ENCODE measurements around the gene DYSF. TPM values are rescaled to one million over a fixed set of nuclear protein-coding genes. Genes with fewer than 3 reads are reported as not detected.

Gene DYSF
- total RNA-seq, 1 donor from 2014 or later: 4.2 TPM

DNA sequence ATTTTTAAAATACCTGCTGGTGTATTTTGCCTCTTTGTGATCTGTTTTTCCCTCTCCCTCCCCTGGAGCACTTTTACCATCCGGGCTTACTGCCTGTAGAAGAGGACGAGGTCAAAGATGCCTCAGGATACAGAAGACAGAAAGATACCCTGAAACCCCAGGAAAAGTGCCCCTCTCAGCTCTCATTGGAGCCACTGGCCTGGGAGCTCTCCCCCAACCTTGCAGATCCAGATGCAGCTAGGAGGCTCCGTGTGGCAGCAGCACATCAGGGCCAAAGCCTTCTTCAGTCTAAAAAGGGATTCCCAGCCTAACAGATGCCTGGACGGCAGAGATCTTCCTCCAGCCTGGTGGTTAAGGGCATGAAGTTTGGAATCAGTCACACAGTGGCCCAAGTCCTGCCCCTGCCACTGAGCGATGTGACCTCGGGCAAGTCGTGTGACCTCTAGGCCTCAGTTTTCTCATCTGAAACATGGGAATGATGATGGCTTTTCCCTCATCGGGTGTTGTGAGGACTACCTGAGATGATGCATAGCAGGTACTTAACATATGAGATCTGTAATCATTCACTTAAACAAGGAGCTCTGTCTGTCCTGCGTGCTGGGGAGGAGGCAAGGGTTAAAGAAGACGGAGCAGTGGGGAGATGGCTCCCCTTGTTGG lies 239.4 kb downstream of the DYSF start:
- peaks cover 30% of the 10 kb centered on the region for H3K4me1 Mint-ChIP-seq (ENCODE audit: unreplicated experiment)
- peaks cover 4% of the 10 kb centered on the region for H3K9me3 Mint-ChIP-seq
- H3K4me3 Mint-ChIP-seq: no peak overlapping the region
- no peak for DNase-seq (ENCODE audit: extremely low spot score, unreplicated experiment)
- peaks cover 5% of the 10 kb centered on the region for H3K36me3 Mint-ChIP-seq
- TF ChIP-seq, protein P1, sequence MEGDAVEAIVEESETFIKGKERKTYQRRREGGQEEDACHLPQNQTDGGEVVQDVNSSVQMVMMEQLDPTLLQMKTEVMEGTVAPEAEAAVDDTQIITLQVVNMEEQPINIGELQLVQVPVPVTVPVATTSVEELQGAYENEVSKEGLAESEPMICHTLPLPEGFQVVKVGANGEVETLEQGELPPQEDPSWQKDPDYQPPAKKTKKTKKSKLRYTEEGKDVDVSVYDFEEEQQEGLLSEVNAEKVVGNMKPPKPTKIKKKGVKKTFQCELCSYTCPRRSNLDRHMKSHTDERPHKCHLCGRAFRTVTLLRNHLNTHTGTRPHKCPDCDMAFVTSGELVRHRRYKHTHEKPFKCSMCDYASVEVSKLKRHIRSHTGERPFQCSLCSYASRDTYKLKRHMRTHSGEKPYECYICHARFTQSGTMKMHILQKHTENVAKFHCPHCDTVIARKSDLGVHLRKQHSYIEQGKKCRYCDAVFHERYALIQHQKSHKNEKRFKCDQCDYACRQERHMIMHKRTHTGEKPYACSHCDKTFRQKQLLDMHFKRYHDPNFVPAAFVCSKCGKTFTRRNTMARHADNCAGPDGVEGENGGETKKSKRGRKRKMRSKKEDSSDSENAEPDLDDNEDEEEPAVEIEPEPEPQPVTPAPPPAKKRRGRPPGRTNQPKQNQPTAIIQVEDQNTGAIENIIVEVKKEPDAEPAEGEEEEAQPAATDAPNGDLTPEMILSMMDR (conservative IDR thresholded peaks at IDR 0.05): no peak
- no peak overlapping the region for H3K27ac Mint-ChIP-seq
- H3K27me3 Mint-ChIP-seq: peaks cover 26% of the 10 kb centered on the region

DNA sequence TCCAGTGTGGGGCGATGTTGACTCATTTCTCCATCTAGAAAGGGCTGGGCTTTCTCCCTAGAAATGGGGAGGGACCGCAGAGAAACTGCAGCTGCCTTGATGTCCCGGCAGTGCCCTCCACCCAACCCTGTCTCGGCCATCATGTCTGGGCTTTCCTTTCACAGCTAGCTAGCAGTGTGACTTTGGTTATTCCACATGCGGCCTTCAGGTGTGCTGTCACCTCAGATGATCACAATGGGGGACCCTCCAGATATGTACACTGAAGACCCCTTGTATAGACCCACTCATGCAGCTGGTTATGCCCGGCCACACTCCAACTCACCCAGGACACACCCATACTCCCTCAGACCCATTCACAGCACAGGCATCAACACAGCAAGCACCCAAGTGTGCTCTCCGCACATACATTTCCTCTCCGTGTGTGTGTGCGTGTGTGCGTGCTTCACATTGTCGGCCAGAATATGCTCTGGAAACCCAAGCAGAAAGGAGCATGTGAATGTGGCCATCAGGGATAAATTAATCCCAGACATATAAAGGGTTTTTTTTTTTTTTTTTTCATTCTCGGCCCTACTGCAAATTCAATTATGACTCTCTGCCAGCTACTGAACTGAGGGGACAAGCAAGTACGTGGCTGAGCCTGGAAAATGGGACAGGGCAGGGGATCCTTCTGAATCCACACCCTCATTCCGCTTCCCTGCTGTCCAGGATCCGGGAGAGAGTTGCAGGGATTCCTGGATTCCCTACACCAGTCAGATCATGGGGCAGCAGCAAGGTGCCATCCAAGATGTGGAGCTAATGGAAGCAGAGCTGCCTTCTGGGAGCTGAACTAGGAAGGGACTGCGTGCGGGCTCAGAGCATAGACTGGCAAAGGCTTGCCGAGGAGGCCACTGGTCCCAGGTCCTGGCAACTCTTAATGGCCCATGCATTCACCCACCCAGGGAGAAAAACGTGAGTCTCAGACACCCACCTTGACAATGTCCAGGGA lies 240.2 kb downstream of the DYSF start:
- TF ChIP-seq, protein P1 (conservative IDR thresholded peaks at IDR 0.05): no peak
- peaks cover 5% of the 10 kb centered on the region for H3K36me3 Mint-ChIP-seq
- no peak overlapping the region for H3K4me3 Mint-ChIP-seq
- no peak for DNase-seq (ENCODE audit: extremely low spot score, unreplicated experiment)
- H3K27me3 Mint-ChIP-seq: peaks cover 21% of the 10 kb centered on the region
- H3K27ac Mint-ChIP-seq: no peak overlapping the region
- H3K9me3 Mint-ChIP-seq: peaks cover 2% of the 10 kb centered on the region
- H3K4me1 Mint-ChIP-seq (ENCODE audit: unreplicated experiment): peaks cover 30% of the 10 kb centered on the region

DNA sequence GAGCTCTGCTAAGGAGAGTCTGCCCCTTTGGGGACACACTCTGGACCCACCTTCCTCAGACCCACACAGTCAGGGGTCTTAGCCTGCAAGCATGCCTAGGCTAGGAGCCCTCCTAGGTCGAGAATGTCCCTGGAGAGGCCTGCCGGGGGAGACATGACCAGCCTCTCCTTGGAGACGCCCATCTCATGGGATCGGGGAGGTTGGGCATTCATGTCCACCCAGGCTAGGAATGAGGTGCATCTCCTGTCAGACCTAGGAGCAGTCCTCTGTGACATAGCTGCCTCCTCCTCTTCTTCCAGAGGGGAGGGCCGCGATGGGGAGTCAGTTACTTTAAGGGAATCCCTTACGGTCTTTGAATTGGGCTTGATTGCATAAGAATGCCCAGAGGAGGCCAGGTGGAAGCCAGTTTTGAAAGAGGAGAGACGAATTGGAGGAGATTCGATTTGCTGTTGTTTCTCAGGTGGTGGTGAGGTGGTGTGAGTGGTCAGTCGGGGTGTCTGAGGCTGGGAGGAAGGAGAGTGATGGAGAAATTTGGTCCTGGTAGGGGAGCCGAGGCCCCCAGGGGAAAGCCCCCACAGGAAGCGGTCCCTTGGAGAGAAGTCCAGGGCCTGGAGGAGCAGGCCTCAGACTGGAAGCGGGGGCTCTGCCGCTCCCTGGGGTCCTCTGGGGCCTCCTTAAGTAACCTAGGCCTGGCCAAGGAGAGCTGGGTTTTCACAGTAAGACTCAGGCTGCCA lies 241.3 kb downstream of the DYSF start:
- Mint-ChIP-seq H3K4me3 (no peak overlapping the region), H3K4me1 (ENCODE audit: unreplicated experiment) (peaks cover 32% of the 10 kb centered on the region), H3K36me3 (no peaks in the 10 kb centered on the region), H3K9me3 (no peaks in the 10 kb centered on the region), H3K27ac (no peak overlapping the region), H3K27me3 (peaks cover 16% of the 10 kb centered on the region)
- DNase-seq (ENCODE audit: extremely low spot score, unreplicated experiment): no peak
- TF ChIP-seq, protein P1 (conservative IDR thresholded peaks at IDR 0.05): no peak

DNA sequence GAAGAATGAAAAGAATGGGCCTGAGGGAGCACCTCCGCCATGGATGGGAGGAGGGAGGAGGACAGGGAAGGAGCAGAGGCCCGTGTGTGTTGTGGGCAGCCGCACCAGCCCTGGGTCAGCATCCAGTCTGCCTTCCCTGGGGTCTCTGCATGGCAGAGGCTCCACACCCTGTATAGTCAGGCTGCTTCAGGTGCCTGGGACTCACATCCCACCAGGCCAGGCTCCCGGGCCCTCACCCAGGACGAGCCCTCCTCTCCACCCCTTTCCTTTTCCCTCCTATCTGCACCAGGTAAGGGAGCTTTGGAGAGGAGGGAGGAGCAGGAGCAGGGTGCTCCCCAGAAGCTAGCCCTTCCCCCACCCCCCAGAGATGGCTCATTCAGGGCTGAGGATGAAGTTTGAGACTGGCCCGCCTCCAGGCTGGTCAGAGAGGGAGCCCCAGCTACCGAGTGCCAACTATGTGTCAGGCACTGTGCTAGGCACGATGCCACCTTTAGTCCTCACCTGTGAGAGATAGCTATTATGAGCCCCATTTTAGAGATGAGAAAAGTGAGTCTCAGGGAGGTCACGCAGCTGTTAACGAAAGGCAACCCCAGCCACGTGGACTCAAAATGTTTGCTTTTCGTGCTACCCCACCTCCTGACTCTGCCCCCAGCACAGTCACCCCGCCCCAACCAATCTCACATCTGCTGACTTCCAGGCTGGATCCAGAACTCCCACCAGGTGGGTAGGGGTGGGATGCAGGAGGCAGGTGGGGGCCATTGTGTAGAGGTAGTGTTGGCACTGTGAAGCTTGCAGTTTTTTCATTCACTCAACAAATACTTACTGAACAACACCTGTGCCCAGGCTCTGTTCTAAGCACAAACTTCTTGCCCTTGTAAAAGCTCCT lies 242.1 kb downstream of the DYSF start:
- TF ChIP-seq, protein P1 (conservative IDR thresholded peaks at IDR 0.05): no peak
- Mint-ChIP-seq H3K27me3 (peaks cover 13% of the 10 kb centered on the region), H3K27ac (no peak overlapping the region), H3K4me1 (ENCODE audit: unreplicated experiment) (peaks cover 32% of the 10 kb centered on the region), H3K4me3 (no peak overlapping the region), H3K36me3 (no peaks in the 10 kb centered on the region), H3K9me3 (no peaks in the 10 kb centered on the region)
- DNase-seq (ENCODE audit: extremely low spot score, unreplicated experiment): no peak

DNA sequence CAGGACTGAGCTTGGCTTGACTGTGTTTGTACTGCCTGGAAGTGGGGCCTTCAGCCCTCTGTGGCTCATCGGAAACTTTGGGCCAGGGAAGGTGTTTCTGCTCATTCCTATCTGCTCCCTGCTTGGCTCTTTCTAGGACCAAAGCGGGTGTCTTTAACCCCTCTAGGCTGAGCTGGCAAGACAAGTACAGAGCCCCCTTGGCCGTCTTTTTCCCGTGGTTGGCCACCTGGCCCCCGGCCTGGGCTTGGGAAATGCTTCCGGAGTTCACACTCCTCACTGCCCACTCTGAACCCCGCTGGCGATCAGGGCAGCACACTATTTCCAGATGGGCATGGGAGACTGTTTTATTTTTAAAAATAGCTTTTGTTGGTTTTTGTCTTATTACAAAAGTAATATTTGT lies 243.0 kb downstream of the DYSF start:
- H3K27ac Mint-ChIP-seq: no peak overlapping the region
- H3K4me3 Mint-ChIP-seq: no peak overlapping the region
- no peaks in the 10 kb centered on the region for H3K9me3 Mint-ChIP-seq
- DNase-seq (ENCODE audit: extremely low spot score, unreplicated experiment): no peak
- H3K4me1 Mint-ChIP-seq (ENCODE audit: unreplicated experiment): peaks cover 31% of the 10 kb centered on the region
- H3K36me3 Mint-ChIP-seq: no peaks in the 10 kb centered on the region
- TF ChIP-seq, protein P1 (conservative IDR thresholded peaks at IDR 0.05): no peak
- H3K27me3 Mint-ChIP-seq: peaks cover 6% of the 10 kb centered on the region

Measured in type B pancreatic cell (in vitro differentiated cells).